HG02970 (cell line): ENCODE measurements around the gene BAHCC1.

Experiments
- ATAC-seq: cut with Tn5 transposase; IDR thresholded peaks from one replicate; pipeline ENCODE4 v1.9.1; 2021; ENCODE audit warnings: mild to moderate bottlenecking, moderate library complexity, moderate number of reproducible peaks; ENCODE audit not compliant: unreplicated experiment, low FRiP score

The BAHCC1 gene

DNA sequence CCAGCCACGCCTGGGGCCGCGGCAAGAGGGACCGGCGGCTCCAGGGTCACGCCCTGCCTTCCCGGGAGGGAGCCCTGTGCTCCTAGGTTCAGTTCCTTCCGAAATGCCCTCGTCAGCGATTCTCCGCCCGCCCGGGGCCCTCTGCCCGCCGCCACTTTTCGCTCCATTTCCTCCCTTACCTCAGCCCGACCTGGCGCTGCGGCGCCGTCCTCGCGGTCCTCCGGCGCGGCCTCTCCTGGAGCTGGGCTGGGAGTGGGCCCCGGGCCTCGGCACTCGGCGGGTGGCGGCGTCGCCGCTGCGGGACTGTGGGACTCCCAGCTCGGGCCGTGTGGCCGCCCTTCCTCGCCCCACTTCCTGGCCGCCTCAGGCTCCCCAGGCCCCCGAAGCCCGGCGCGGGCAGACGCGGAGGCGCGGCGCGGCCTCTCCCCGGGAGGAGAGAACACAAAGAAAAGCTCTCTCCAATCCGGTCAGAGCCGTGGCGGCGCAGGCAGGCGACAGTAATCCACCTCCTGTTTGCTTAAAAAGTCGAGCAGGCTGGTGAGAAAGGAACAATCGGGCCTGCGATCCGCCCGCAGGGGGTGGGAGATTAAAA, 1.6 kb downstream of the BAHCC1 start:
- ATAC-seq = no peak

- ATAC-seq = no peak
Observed at GRCh38 chr17:81397314-81398175, 2.3 kb downstream of the BAHCC1 start.

- no peak for ATAC-seq
Observed at GRCh38 chr17:81398176-81398831, 3.0 kb downstream of the BAHCC1 start.

DNA sequence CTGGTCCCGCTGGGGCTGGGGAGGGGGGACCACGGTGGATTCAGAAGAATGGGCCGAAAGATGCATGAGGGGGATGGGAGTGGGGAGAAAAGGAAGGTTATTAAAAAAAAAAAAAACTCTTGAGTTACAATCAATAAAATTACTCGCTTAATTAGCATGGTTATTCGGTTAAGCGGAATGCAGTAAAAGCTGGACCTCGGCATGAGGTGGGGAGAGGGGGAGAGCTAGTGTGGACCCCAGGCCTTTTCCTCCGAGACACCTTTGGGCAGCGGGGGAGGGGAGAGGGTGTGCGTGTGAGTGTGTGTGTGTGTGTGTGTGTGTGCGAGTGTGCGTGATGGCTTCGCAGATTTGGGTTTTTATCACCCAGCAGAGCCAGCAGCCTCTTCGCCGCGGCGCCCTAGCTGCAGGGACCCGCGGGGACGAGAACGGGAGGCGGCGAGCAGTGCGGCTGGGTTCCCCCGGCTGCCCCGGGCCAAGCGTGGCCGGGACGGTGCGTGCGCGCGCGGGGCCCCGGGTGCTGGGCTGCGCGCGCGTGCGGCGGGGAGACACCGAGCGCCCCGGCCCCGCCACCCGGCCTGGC, 3.7 kb downstream of the BAHCC1 start:
- no peak for ATAC-seq

GRCh38 chr17:81399481-81400153, 4.4 kb downstream of the BAHCC1 start:
- no peak for ATAC-seq

- no peak for ATAC-seq
Observed at GRCh38 chr17:81400154-81400977, 5.1 kb downstream of the BAHCC1 start.

DNA sequence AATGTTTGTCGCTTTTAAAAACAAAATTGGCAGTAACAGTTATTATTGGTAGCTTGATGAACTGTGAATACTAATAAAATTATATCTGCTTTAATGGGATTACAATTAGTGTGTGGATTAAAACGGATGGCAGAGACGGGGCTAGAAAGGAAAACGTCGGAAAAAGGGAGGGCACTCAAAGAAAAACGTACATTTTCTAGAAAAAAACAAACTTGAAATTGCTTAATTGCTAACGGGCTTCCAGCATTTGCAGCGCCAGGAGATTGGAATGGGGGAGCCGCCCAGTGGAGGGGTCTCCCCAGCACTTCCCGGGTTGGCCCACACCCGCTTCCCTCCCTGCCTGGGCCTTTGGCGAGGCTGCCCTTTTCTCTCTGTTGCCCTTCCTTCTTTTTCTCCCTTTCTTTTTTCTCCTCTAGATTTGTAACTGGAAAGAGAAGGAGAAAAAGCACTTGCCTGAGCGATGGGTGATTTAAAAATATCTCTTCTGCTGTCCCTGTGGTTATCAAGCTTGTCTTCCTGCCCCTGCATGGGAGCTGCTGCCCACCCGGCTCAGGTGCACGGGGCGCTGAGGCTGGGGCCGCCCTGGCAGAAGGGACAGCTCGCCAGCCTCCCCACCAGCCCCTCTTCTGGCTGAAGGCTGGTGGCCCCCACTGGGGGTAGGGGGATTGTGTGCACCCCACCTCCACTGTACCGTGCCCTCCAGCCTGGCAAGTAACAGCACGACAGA, 5.9 kb downstream of the BAHCC1 start:
- no peak for ATAC-seq

GRCh38 chr17:81401723-81402529, 6.7 kb downstream of the BAHCC1 start:
- ATAC-seq = no peak

- ATAC-seq = no peak
Observed at GRCh38 chr17:81402530-81402941, 7.3 kb downstream of the BAHCC1 start.

DNA sequence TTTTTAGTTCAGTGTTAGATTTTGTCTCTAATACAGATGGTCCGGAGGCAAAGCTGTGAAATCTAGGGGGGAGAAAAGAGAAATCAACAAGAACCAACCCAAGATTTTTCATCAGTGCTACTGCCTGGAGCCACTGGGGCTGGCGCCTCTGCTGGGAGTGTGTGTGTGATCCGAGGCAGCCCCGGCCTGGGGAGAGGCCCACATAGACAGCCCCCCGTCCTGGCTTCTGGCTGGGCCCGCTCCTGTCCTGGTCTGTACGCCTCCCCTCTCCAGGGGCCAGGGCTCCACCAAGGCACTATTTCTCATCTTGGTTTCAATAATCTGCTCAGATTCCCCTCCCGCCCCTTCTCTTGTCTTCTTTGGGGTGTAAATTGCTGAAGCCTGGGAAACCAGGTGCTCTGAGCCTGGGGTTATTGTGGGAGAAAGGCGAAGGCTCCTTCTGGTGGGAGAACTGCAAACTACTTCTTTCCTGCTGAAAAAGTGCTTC, 7.8 kb downstream of the BAHCC1 start:
- no peak for ATAC-seq

- ATAC-seq = no peak
Observed at GRCh38 chr17:81403671-81404534, 8.6 kb downstream of the BAHCC1 start.

GRCh38 chr17:81404558-81405165, 9.4 kb downstream of the BAHCC1 start:
- ATAC-seq = no peak

DNA sequence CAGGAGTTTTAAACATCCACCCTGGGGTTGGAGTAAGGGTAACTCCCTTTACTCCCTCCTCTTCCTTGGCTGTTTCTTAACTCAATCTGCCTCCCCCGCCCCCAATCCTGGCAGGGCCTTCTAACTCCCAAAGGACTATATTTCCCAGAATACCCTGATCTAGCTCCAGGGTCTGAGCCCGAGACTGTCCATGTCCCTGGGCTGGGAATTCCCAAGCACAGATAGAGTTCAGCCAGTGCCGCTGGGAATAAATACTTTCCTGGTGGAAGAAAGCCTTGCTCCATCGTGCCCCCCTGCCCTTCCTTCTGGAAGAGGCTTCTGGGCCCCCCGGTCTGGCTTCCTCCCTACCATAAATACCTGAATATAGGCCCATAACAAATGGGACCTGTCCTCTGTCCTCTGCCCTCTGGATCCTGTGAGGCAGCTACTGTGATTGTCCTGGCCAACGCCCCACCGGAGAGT, 10.2 kb downstream of the BAHCC1 start:
- no peak for ATAC-seq

- no peak for ATAC-seq
Observed at GRCh38 chr17:81406117-81406953, 11.1 kb downstream of the BAHCC1 start.

DNA sequence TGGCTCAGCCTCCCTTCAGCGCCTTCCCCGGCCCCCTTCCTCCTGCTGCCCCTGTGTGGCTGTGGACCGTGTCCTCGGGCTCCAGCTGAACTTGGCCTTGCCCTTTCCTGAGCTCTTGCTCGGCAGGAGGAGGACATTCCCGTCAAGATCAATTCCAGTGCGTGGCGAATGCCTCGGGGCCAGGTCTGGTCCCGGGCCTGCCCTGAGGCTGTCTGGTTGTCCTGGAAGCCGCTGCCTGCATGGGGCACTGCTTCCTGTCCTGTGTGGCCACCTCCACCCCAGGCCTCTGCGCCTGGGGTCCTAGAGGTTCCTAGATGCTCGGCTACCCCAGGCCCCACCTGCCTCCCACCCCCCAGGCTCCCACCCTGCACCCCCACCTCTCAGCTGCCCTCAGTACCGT, 12.8 kb downstream of the BAHCC1 start:
- no peak for ATAC-seq
